GOT3 (cell line): ENCODE measurements around the gene SFXN5.
"Not testable (repeated sequence)": the region's sequence is repeated elsewhere in the genome, so short reads cannot be mapped to it uniquely, and the experiment has no call there.

Source experiments
- DNase-seq: peaks from one replicate; lab custom pipeline; 2025; ENCODE audit warnings: mixed read lengths; lab: John Stamatoyannopoulos, UW

Gene SFXN5

DNA sequence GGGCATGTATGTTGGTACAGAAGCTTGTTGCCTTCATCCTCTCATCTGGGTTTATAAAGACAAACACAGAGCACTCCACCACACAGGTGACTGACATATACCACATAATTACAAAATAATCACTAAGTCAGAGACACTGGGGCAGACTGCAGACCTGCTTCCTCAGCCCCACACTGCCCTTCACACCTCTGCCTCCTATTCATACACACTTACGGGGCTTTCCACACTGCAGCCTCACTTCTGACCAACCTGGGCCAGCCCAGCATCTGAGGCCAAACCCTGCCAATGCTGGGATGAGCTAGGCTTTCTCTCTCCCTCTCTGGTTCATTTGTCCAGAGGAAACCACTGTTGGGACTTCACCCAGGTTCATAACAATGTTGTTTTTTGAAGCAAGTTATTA is 149.7 kb downstream of the SFXN5 start:
- DNase-seq: no peak

DNA sequence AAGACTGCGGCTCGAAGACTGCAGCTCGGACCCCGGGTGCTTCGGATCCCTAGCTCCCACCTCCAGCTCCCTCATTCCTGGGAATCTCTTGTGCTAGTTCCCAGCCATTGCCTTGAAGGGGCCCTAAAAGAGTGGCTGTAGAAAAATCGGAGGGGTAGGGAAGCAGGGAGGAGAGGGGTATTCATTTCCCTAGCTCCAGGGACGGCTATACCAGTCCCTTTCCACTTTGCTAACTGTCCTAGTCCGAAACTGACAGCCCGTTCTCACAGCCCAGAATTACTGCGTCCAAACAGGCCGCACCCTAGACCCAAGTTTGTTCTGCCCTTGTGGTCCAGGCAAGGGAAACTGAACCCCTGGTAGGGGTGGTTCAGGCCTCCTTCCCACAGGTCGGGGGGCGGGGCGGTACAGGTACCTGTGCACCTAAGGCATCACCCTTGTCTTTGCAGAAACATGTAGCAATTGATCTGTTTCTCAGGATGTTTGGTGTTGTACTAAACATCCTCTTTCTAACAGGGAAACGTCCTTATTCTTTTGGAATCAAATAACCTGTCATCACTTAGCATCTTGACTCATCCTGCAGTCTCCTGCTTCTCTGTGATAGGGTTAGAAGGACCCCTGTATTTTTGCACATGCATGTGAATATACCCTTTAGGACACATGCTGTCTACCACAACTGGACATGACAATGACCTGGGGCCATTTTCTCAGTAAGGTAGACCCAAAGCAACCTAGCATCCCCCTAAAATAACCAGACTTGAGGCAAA is 150.2 kb downstream of the SFXN5 start:
- DNase-seq: no peak

DNA sequence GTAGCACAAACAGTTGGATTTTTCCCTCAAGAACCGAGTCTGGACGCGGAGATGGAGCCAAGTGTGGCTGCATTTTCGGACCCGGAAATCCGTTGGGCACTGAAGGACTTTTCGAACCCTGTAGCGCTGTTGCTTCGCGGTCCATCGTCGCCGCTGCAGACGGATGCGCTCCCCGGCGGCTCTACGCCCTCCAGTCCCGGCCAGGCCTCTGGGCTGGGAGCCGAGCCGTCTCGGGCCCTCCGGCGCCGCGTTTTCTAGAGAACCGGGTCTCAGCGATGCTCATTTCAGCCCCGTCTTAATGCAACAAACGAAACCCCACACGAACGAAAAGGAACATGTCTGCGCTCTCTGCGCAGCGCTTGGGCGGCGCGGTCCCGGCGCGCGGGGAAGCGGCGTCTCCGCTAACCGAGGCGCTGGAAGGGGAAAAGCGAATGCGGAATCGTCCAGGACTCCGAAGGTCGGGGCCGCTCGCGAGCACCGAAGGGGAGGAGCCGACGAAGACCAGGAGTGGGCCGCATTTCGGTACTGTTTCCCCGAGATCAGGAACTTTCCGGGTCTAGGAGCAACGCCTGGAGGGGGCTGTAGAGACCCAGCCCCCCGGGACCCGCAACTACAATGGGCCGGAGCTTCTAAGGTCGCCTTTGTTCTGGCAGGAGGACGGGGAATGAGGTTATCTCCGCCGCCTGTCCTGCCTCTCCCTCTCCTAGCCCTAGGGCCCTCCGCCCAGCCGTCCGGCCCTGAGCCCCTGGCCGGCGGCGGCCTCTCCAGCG is 151.0 kb downstream of the SFXN5 start:
- DNase-seq: no peak

DNA sequence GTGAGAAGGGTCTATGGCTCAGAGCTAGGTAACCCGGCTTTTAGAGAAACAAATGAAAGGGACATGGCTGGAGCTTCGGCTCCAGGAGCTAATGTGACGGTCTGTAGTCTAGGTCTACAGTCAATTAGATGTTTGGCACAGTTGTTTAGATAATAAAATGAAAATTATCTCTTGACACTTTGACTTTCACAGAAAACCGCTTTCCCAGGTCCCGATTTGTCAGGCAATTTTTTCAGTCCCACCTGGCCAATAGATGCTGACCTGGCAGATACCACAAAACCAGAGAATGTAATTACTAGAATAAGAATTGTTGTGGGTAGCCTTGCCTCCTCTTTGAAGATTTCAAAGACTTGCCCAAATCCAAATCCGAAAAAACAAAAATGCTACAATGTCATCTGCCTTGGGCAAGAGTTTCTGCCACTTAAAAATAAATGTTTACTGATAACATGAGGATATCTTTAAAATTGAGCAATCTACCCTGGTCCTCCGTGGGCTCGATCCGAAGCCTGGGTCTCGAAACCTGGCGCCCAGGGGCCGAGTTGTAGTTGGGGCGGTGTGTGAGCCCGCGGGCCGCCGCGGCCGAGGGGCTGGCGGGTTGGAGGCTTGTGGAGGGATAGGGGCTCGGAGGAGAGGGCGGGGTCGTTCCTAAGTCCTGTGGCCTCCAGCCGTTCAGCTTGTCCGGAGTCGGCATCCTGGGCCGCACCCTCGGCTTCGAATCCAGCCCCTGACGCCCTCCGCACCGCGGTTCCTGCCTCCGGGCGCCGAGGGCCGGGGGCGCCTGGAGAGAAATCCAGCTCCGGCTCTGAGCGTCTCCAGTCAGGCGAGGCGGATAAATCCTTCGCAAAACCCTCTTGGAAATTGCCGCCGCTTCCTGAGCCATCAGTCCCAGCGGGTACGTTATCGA is 151.8 kb downstream of the SFXN5 start:
- DNase-seq: no peak

DNA sequence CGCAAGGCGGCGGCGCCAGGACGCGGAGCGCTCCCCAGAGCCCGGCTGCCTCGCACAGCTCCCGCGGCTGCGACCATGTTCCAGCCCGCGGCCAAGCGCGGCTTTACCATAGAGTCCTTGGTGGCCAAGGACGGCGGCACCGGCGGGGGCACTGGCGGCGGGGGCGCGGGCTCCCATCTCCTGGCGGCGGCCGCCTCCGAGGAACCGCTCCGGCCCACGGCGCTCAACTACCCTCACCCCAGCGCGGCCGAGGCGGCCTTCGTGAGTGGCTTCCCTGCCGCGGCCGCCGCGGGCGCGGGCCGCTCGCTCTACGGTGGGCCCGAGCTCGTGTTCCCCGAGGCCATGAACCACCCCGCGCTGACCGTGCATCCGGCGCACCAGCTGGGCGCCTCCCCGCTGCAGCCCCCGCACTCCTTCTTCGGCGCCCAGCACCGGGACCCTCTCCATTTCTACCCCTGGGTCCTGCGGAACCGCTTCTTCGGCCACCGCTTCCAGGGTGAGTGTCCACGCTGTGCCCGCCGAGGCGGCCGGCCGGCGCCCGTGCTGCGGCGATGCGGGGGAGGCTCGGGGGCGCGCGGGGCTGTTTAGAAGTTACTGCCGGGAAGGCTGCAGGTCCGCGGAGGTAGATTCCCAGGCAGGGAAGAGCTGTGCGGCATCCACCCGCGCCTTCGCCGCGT is 153.5 kb downstream of the SFXN5 start:
- no peak for DNase-seq

DNA sequence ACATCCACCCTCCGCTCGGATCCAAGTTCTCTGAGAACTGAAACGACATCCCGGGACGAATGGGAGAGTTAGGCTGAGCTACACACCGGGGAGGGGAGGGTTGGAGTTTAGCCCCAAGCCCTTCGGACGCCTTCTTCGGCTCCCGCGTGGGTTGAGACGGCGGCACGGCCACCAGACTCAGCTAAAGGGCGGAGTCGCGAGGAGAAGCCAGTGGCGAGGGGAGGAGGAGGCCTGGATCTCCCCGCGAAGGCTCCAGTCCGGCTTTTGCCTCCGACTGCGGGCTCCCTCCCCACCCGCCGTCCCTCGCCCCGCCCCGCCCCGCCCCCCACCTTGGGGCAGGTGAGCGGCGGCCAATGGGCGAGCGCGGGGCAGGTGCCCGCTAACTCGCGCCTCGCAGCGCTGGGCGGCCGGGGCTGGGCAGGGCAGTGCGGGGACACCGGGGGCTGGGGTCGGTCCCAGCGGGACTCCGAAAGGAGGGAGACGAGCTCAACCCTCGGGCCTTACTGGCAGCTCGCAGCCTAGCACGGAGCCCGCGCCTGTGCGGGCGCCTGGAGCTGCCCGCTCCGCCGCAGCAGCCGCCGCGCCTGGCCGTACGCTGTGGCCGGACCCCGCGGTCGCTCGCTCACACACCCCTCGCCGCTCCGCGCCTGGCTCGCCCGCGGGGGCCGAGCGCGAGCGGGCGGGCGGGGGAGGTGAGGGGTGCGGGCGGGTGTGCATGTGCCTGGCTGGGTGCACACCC is 154.2 kb downstream of the SFXN5 start, which contains the start of gene EMX1:
EMX1 (plus strand) TSS at position 382 of the 739 bp plus-strand sequence; CDS start at position 716, 334 bp downstream.
- no peak for DNase-seq

DNA sequence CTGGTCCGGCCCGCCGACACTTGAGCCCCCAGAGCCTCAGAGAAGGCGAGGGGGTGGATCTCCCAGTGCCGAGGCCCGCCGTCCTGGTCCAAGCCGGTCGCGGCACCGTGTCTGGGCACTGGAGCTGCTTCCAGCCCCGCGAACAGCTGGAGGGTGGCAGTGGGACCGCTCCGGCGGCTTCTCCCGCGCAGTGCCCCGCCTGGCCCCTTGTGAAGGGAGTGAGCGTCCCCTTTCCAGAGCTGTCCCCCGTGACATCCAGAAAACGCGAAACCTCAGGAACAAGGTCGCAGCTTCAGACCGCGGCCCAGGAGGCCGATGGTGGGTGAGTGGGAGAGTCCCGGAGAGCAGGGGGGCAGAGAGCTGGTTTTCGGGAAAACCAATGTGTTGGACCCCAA is 154.8 kb downstream of the SFXN5 start:
- no peak for DNase-seq

DNA sequence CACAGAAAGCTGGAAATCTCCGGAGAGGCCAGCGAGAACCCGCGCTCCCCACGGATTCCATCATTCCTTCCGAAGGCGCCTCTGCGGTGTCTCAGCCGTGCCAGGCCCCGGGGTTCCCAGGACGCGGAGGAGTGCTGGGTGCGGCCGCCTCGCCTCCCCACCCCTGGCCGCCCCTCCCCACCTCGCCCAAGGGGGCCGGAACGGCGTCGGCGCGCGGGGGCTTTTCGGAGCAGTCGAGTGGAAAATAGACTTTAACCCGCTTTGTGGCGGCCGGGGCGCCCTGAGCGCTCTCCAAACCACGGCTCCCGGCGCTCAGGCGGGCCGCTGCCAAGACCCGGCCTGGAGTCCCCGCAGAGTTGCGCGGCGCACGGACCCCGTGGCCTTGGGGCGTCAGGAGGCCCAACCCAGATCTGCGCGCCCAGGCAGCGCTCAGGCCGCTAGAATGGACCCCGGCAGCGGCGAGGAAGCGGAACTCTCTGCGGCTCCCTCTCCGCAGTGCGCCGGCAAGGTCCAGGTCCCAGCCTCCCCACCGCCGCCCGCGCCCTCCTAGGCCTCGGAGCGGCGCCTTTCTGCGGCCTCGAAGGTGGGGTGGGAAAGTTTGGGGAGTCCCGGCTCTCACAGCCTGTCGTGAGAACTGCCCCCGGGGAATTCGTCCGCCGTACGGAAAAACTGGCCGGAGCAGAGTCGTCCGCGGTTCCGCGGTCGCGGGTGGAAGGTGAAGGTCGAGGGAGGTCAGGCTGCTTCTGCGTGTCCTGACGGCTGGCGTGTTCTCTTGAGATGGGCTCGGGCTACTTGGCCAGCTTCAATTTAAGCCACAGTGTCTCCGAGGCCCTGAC is 155.4 kb downstream of the SFXN5 start:
- DNase-seq: no peak

DNA sequence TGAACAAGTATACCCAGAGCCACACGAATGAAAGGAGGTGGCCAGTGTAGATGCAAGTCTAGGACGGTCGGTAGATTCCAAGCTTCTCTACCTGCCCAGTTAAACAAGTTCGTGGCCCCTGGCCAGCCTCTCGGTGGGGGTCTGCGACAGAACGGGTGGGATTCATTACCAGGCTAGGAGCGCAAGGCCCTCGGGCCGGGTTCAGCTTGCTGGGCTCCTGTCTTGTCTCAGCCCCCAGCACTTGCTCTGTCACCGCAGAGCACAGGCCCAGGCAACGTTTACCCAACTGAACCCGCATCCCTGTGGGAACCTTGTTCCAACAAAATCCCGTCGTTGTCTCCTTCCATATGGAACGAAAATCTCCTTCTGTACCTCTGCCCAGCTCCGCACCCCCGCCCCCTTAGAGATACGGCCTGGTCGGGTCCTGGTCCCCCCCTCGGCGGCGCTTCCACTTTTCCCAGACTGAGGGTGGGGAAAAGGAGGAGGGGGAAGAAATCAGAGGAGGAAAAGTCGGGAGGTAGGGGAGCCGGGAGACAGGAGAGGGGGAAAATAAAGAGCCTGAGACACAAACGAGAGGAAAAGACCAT is 156.1 kb downstream of the SFXN5 start:
- no peak for DNase-seq

DNA sequence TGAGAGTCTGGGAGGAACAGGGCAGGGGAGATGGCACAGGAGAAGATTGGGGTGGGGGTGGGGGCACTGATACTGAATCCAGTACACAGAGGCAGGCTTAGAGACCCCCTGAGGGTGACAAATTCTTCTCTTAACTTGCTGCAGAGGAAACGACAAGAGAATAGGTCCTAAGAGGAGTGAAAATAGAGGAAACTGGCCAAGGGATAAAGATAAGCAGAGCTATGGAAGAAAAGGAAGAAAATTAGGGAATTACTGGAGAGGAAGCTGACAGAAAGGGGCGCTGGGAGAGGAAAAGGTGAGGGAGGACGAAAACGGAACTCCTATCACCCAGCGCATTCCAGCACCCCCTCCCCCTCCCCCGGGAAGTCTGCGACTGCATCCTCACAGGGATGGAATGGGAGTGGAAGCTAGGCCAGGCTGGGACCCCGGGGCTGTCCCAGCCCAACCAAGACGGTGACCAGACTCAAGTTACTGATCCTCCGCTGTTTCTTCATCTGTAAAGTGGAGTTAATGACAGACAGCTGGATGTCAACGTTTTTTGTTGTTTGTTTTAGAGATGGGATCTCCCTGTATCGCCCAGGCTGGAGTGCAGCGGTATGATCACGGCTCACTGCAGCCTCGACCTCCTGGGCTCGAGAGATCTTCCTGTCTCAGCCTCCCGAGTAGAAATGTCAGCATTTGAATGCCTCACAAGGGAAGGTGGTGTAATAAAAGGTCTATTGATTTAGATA is 156.8 kb downstream of the SFXN5 start:
- DNase-seq: no peak

DNA sequence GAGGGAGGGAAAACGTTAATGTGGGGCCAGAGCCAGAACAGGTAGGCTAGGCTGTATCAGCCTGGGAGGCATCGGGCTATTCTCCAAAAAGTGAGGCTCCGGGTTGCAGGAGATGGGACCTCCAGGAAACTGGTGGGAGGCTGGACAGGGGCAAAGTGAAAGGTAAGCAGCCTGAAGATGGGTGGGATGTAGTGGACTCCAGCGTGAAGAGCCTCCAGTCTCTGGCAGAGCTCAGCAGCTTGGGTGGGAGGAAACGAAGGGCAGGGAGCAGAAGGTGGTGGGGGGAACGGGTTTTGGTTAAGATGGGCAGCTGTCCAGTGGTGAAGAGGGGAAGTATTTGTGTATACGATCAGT is 157.3 kb downstream of the SFXN5 start:
- no peak for DNase-seq

DNA sequence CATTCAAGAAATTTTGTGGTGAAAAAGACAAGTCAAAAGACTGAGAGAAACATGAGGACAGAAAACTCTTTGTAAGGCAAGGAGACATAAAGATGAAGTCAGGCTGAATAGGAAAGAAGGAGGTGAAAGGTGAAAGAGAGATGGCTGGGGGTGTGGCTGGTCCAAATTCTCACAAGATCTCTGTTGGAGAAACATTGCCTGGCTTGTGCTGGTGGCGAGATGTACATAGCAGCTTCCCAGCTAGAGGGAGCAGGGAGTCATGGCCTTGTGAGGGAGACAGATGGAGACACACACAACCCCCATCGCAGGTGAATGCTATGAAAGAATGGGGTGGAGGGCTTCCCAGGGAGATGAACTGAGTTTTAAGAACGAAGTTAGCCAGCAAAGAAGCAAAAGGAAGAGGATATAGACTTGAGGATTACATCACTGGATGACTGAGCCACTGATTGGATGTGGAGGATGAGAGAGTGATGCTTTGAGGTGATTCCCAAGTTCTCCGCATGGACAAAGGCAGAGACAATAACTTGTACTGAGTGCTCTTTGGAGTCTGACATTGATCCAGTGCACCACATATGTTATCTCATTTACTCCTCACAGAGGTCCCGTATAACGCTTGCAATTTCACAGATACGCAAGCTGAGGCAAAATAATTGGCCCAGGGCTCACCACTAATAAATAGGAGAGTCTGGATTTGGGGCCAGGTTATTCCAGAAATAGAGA is 157.9 kb downstream of the SFXN5 start:
- no peak for DNase-seq

DNA sequence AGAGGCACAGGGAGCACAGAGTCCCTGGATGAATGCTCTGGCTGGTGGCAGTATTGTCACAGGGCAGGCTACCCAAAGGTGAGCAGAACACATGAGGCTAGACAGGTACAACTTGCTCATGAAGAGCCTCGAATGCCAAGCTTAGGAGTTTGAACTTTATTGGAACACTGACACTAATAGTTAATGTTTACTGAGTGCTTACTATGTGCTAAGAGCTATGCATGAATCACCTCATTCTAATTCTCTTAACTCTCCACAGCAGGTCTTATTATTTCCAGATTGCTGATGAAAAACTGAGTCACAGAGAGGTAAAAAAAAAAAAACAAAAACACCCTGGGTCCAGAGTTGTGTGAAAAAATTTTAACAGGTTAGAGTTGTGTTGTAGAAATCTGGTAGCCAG is 160.3 kb downstream of the SFXN5 start:
- no peak for DNase-seq

DNA sequence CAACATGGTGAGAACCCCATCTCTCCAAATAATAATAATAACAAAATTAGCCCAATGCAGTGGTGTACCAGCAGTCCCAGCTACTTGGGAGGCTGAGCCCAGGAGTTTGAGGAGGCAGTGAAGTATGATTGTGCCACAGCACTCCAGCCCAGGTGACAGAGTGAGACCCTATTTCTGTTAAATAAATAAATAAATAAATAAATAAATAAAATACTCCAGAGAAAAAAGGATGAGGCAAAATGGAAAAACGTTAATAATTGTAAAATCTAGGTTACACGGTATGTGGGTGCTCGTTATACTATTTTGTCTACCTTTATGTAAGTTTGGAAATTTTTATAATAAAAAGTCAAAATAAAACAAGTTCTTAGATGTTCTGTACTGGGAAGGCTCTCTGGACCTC is 162.8 kb downstream of the SFXN5 start:
- no peak for DNase-seq

DNA sequence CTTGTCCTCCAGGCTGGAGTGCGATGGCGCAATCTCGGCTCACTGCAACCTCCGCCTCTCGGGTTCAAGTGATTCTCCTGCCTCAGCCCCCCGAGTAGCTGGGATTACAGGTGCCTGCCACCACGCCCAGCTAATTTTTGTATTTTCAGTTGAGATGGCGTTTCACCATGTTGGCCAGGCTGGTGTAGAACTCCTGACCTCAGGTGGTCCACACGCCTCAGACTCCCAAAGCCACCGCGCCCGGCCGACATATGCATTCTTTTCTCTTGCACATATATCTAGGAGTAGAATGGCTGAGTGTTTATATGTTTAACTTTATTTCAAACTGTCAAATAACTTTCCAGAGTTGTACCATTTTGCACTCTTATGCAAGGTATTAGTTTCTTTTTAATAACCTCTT is 164.1 kb downstream of the SFXN5 start:
- DNase-seq: not testable (repeated sequence)

DNA sequence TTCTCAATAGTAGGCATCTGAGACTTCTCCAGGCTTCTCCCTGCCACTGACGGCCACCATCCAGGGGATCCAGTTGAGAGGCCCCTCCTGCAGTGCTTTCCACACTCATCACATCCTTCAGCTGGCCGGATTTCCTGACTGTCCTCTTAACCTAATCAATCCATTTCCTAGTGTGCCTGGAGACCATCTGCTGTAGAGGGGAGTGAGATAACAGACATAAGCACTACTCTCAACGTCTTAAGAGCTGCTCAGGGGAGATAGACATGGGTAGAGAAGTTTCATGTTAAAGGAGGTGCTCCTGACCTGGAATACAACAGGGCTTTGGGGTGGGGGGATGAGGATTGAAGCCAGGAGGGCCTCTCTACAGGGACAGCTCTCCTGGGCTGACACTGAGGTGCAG is 170.1 kb downstream of the SFXN5 start:
- no peak for DNase-seq

DNA sequence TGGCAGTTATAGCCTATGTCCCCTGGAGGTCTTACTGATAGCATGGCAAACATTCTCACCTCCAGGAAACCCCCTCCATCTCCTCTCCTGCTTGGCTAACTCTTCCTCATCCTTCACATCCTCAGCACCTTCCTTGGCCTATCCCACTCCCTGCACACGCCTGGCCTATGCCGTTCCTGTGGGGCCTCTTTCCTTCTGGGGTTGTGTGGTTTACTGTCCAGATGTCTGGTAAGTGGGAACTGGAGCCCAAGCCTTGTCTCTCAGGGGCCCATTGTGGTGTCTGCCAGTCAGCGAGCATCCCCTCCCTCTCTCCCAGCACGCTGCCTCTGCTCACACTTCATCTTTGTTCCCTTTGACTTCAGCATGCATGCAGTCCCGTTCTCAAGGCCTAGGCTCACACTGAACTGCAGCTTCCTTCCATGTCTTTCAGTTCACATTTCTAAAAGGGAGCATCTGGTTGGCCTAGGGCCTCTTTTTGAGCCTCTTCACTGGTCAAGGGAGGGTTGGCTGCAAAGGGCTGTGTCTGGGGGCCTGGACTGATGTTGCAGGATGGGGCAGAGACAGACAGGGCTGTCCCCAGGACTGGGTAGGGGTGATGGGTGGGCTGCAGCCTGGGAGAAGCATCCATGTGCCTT is 171.2 kb downstream of the SFXN5 start:
- DNase-seq: no peak

DNA sequence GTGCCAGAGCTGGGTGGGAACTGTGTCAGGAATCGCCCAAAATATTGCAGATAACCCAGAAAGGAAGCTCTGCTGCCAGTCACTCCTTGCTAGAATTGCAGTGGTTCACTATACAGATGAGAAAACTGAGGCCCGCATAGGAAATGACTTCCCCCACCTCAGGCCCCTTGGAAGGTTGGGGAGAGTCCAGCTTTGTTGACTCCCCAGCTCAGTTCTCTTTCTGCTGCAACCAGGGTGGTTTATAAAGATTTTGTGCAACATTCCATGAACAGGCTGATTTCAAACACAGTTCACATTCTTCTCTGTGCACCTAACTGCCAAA is 173.0 kb downstream of the SFXN5 start:
- no peak for DNase-seq
